Natural killer cell (primary cell): ENCODE data around the gene PSG2. TPM values are rescaled to one million over a fixed set of nuclear protein-coding genes. Genes with fewer than 3 reads are reported as not detected.
"Not testable (repeated sequence)": the region's sequence is repeated elsewhere in the genome, so short reads cannot be mapped to it uniquely, and the experiment has no call there.

Experiments
- ATAC-seq, 3 donors: fragments of 150-1000 bp in 2 of 3; fragments of 200-7000 bp in 1 of 3; cut with Tn5 transposase; 1 replicate in 1 of 3; 2 replicates in 2 of 3; pipeline ENCODE4 v1.10.0; 2021; ENCODE audit warnings: mild to moderate bottlenecking in 2 of 3, moderate library complexity in 2 of 3
- DNase-seq, 2 donors: peaks; one replicate each; pipeline versions ENCODE4 v3.0.0 to v3.0.0-alpha.2; 2013 to 2021; ENCODE audit warnings: mixed read lengths in 1 of 2
- H3K27ac ChIP-seq: one replicate; pipeline ENCODE4 v1.5.1; 2013; ENCODE audit warnings: mild to moderate bottlenecking, low read length
- H3K27me3 ChIP-seq: one replicate; pipeline ENCODE4 v1.6.1; 2013; ENCODE audit warnings: low read length; ENCODE audit not compliant: control insufficient read depth, insufficient read depth
- H3K36me3 ChIP-seq: one replicate; pipeline ENCODE4 v1.6.1; 2013; ENCODE audit warnings: low read length; ENCODE audit not compliant: control insufficient read depth, insufficient read depth
- H3K4me1 ChIP-seq: one replicate; pipeline ENCODE4 v1.6.1; 2013; ENCODE audit warnings: low read length; ENCODE audit not compliant: control insufficient read depth, insufficient read depth
- H3K4me3 ChIP-seq: one replicate; pipeline ENCODE4 v1.5.1; 2013; ENCODE audit warnings: low read length
- H3K9me3 ChIP-seq: one replicate; pipeline ENCODE4 v1.6.1; 2013; ENCODE audit warnings: low read length; ENCODE audit not compliant: control insufficient read depth, insufficient read depth
- H3K27ac Mint-ChIP-seq, 2 donors: one replicate each; pipeline ENCODE4 v1.8.0; 2022; ENCODE audit warnings: mild to moderate bottlenecking in 2 of 2, mixed read lengths in 2 of 2, moderate library complexity in 1 of 2
- H3K27me3 Mint-ChIP-seq, 2 donors: one replicate each; pipeline ENCODE4 v1.8.0; 2022; ENCODE audit warnings: low read depth in 2 of 2, mixed read lengths in 2 of 2
- H3K36me3 Mint-ChIP-seq: one replicate; pipeline ENCODE4 v1.8.0; 2022; ENCODE audit warnings: mixed read lengths
- H3K4me1 Mint-ChIP-seq, 2 donors: one replicate each; pipeline ENCODE4 v1.8.0; 2022; ENCODE audit warnings: mixed read lengths in 2 of 2
- H3K4me3 Mint-ChIP-seq: one replicate; pipeline ENCODE4 v1.8.0; 2022; ENCODE audit warnings: mild to moderate bottlenecking, moderate library complexity, mixed read lengths
- H3K9me3 Mint-ChIP-seq, 2 donors: one replicate each; pipeline ENCODE4 v1.8.0; 2022; ENCODE audit warnings: mixed read lengths in 2 of 2
- WGBS: methylation state at CpG from one replicate; pipeline ENCODE4 v1.1.7; 2013; ENCODE audit warnings: missing lambda C conversion rate; ENCODE audit not compliant: insufficient coverage; 5-methylcytosine and 5-hydroxymethylcytosine counted together
- intact Hi-C: fragments of 100-400 bp; cut with micrococcal nuclease; formaldehyde crosslinking; loops from one replicate; pipeline ENCODE4 v1.14.2; 2022
- total RNA-seq, 4 donors: library from RNA; stranded (reverse); fragments of 120-200 nt in 1 of 4; gene quantifications; one replicate each; pipeline versions ENCODE4 v1.2.3 to v1.2.4, GENCODE V29; 2013 to 2022
- TF ChIP-seq, protein P1 (sequence below): fragments of 200-600 bp; IDR thresholded peaks from one replicate; pipeline ENCODE4 v1.8.0; 2022; ENCODE audit warnings: antibody characterized with exemption

PSG2 gene
- total RNA-seq, 3 donors from 2014 or later (not counting 1 experiment from before 2014, with no cell fraction given), result not detected

DNA sequence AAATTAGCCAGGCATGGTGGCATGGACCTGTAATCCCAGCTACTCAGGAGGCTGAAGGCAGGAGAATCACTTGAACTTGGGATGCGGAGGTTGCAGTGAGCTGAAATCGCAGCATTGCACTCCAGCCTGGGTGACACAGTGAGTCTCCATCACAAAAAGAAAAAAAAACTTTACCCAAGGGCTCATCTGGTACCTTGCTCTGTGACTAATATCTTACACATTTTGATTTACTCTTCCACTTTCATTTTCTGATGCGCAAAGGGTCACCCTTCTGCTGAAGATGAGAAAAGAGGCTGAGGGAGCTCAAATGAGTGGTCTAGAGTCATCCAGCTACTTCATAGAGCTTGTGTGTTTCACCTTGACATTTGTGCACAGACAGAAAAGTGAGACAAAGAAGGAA lies 34.5 kb downstream of the PSG2 start:
- H3K4me3 ChIP-seq, H3K36me3 ChIP-seq, H3K4me1 Mint-ChIP-seq, H3K9me3 Mint-ChIP-seq, H3K27me3 ChIP-seq, intact Hi-C loops, H3K36me3 Mint-ChIP-seq, H3K4me1 ChIP-seq, DNase-seq, H3K9me3 ChIP-seq, H3K27ac ChIP-seq, H3K4me3 Mint-ChIP-seq, ATAC-seq, H3K27ac Mint-ChIP-seq, H3K27me3 Mint-ChIP-seq: not testable (repeated sequence)
- 90% methylated on average over 2 of the region's 3 CpGs for WGBS

- H3K9me3 Mint-ChIP-seq, H3K27ac Mint-ChIP-seq, intact Hi-C loops, H3K9me3 ChIP-seq, H3K27me3 Mint-ChIP-seq, H3K36me3 ChIP-seq, H3K36me3 Mint-ChIP-seq, DNase-seq, H3K27ac ChIP-seq, H3K4me3 Mint-ChIP-seq, H3K27me3 ChIP-seq, ATAC-seq, H3K4me1 Mint-ChIP-seq, H3K4me3 ChIP-seq, H3K4me1 ChIP-seq: not testable (repeated sequence)
- 86% methylated on average over 1 of the region's 2 CpGs for WGBS
These were observed 35.9 kb downstream of the PSG2 start for GRCh38 chr19:43046578-43046977.

GRCh38 chr19:43043492-43044180 lies 38.9 kb downstream of the PSG2 start:
- H3K27me3 Mint-ChIP-seq, H3K9me3 Mint-ChIP-seq, H3K36me3 Mint-ChIP-seq, H3K4me1 Mint-ChIP-seq, DNase-seq, ATAC-seq, H3K27ac Mint-ChIP-seq, H3K4me1 ChIP-seq, H3K4me3 Mint-ChIP-seq, H3K27ac ChIP-seq, intact Hi-C loops, H3K36me3 ChIP-seq, H3K27me3 ChIP-seq, H3K9me3 ChIP-seq, H3K4me3 ChIP-seq: not testable (repeated sequence)
- WGBS, result 96% methylated on average over 1 of the region's 1 CpG

GRCh38 chr19:43031645-43032044 lies 50.9 kb downstream of the PSG2 start:
- H3K4me3 Mint-ChIP-seq, ATAC-seq, H3K27me3 ChIP-seq, H3K36me3 ChIP-seq, H3K27ac ChIP-seq, H3K4me1 Mint-ChIP-seq, DNase-seq, H3K9me3 Mint-ChIP-seq, H3K36me3 Mint-ChIP-seq, intact Hi-C loops, H3K27ac Mint-ChIP-seq, H3K4me1 ChIP-seq, H3K4me3 ChIP-seq, H3K9me3 ChIP-seq: not testable (repeated sequence)
- 62% methylated on average over 1 of the region's 2 CpGs for WGBS
- peaks cover 25 to 52% of the 10 kb centered on the region in 2 donors for H3K27me3 Mint-ChIP-seq

DNA sequence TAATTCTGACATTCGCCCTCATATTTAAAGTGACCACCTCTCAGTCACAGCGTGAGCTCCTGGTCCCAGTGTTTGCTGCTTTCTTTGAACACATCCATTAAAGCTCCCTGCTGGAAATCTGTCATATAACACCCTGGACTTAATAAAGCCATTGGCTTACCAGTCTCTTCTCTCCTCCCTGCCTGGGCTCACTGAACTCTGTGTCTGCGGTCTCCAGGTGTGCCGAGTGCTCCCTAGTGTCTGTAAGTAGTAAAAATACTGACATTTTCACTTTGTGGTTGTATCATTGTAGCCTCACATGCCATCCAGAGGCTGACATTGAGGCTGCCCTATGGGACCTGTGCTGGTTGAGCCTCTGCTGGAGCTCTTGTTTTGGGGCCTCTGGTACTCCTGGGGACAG lies 53.6 kb downstream of the PSG2 start:
- no peak for ATAC-seq
- no peaks in the 10 kb centered on the region for H3K4me1 ChIP-seq
- H3K27me3 ChIP-seq, result no peaks in the 10 kb centered on the region
- H3K4me3 Mint-ChIP-seq, result no peak overlapping the region
- no peaks in the 10 kb centered on the region for H3K9me3 Mint-ChIP-seq
- H3K36me3 Mint-ChIP-seq, result no peaks in the 10 kb centered on the region
- H3K36me3 ChIP-seq, result no peaks in the 10 kb centered on the region
- peaks cover 18 to 40% of the 10 kb centered on the region in 2 donors for H3K27me3 Mint-ChIP-seq
- 78% methylated on average over 3 of the region's 4 CpGs for WGBS
- no peaks in the 10 kb centered on the region for H3K9me3 ChIP-seq
- H3K27ac ChIP-seq, result no peak overlapping the region
- no peak overlapping the region for H3K4me3 ChIP-seq
- H3K27ac Mint-ChIP-seq, result no peak overlapping the region
- intact Hi-C loops, result no loop called here
- no peak for DNase-seq
- TF ChIP-seq, protein P1, sequence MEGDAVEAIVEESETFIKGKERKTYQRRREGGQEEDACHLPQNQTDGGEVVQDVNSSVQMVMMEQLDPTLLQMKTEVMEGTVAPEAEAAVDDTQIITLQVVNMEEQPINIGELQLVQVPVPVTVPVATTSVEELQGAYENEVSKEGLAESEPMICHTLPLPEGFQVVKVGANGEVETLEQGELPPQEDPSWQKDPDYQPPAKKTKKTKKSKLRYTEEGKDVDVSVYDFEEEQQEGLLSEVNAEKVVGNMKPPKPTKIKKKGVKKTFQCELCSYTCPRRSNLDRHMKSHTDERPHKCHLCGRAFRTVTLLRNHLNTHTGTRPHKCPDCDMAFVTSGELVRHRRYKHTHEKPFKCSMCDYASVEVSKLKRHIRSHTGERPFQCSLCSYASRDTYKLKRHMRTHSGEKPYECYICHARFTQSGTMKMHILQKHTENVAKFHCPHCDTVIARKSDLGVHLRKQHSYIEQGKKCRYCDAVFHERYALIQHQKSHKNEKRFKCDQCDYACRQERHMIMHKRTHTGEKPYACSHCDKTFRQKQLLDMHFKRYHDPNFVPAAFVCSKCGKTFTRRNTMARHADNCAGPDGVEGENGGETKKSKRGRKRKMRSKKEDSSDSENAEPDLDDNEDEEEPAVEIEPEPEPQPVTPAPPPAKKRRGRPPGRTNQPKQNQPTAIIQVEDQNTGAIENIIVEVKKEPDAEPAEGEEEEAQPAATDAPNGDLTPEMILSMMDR, result no peak
- no peaks in the 10 kb centered on the region for H3K4me1 Mint-ChIP-seq

GRCh38 chr19:43027985-43028384 lies 54.5 kb downstream of the PSG2 start:
- not testable (repeated sequence) for H3K27ac Mint-ChIP-seq
- peaks cover 18 to 40% of the 10 kb centered on the region in 2 donors for H3K27me3 Mint-ChIP-seq

DNA sequence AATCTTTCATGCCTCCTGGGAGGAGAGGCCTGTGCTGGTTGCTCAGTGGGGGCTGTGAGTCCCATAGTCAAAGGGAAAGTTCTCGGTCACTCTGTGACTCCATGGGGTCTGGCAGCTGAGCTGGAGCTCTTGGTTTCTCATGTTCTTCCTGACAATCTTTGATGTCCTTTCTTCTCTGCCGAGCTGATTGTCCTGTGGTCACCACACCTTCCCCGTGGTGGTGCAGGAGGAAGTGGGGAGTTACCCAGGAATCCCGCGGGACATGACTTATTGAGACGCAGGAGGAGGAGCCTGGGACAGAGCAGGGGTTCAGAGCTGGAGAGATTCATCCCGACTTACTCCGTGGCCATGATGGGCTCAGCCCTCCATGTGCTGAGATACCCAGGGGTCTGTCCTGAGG lies 55.4 kb downstream of the PSG2 start:
- DNase-seq, H3K4me1 Mint-ChIP-seq, H3K27me3 ChIP-seq, H3K36me3 Mint-ChIP-seq, H3K27ac Mint-ChIP-seq, H3K9me3 ChIP-seq, intact Hi-C loops, H3K4me1 ChIP-seq, H3K36me3 ChIP-seq, H3K4me3 ChIP-seq, H3K27ac ChIP-seq, ATAC-seq, H3K9me3 Mint-ChIP-seq, H3K4me3 Mint-ChIP-seq: not testable (repeated sequence)
- 71% methylated on average over 8 of the region's 8 CpGs for WGBS
- peaks cover 18 to 37% of the 10 kb centered on the region in 2 donors for H3K27me3 Mint-ChIP-seq

More at GRCh38 chr19:43027985-43028384, 54.5 kb downstream of the PSG2 start:
- ATAC-seq, H3K9me3 ChIP-seq, intact Hi-C loops, H3K36me3 ChIP-seq, H3K9me3 Mint-ChIP-seq, H3K27me3 ChIP-seq, H3K4me3 Mint-ChIP-seq, H3K4me1 Mint-ChIP-seq, DNase-seq, H3K27ac ChIP-seq, H3K4me1 ChIP-seq, H3K4me3 ChIP-seq, H3K36me3 Mint-ChIP-seq: not testable (repeated sequence)
- 59% methylated on average over 10 of the region's 10 CpGs for WGBS
